PC-3 (cell line): ENCODE measurements around the gene MOK. TPM values are rescaled to one million over a fixed set of nuclear protein-coding genes. Genes with fewer than 3 reads are reported as not detected.

Source experiments
- ATAC-seq: fragments of 200-7000 bp; cut with Tn5 transposase; 2 replicates; pipeline ENCODE4 v1.9.1; 2020; ENCODE audit warnings: mild to moderate bottlenecking, moderate library complexity
- BruUV-seq: library from RNA; stranded (reverse); fragments of 400-500 nt; replicated peaks from 2 replicates; lab custom pipeline; 2021; lab: Mats Ljungman, UMichigan
- CTCF ChIA-PET: fragments of 300-600 bp; sonication (Branson Sonifier 250); formaldehyde crosslinking; loops from one replicate; lab custom pipeline; 2022; ENCODE audit warnings: antibody characterized with exemption; lab: Charles Lee
- POLR2A ChIA-PET: fragments of 300-600 bp; sonication (Branson Sonifier 250); formaldehyde crosslinking; loops from one replicate; lab custom pipeline; 2022; ENCODE audit warnings: antibody characterized with exemption; ENCODE audit not compliant: unreplicated experiment; lab: Charles Lee
- DNase-seq: peaks from one replicate; pipeline ENCODE4 v3.0.0-alpha.2; 2015
- H2AFZ ChIP-seq: fragments of 300-600 bp; sonication (generic); 2 replicates; pipeline ENCODE4 v1.6.0; 2016; ENCODE audit warnings: antibody characterized with exemption, low read length
- H3F3A ChIP-seq: fragments of 300-600 bp; sonication (generic); one replicate; pipeline ENCODE4 v1.6.0; 2017; ENCODE audit warnings: antibody characterized with exemption, low read length, control low read depth, mild to moderate bottlenecking; ENCODE audit not compliant: unreplicated experiment
- H3K27ac ChIP-seq: fragments of 300-600 bp; sonication (generic); 2 replicates; pipeline ENCODE4 v1.5.1; 2016; ENCODE audit warnings: mild to moderate bottlenecking, low read length
- H3K27me3 ChIP-seq: fragments of 300-600 bp; sonication (generic); 2 replicates; pipeline ENCODE4 v1.6.1; 2016; ENCODE audit warnings: low read length, mixed read lengths
- H3K36me3 ChIP-seq: fragments of 300-600 bp; sonication (generic); 2 replicates; pipeline ENCODE4 v1.6.1; 2016; ENCODE audit warnings: low read depth, mixed run types, low read length, mixed read lengths
- H3K4me1 ChIP-seq: fragments of 300-600 bp; sonication (generic); 2 replicates; pipeline ENCODE4 v1.5.1; 2016; ENCODE audit warnings: low read length; ENCODE audit not compliant: insufficient read depth
- H3K4me2 ChIP-seq: fragments of 300-600 bp; sonication (generic); 2 replicates; pipeline ENCODE4 v1.6.0; 2016; ENCODE audit warnings: low read length
- H3K4me3 ChIP-seq: fragments of 300-600 bp; sonication (generic); 2 replicates; pipeline ENCODE4 v1.5.1; 2016; ENCODE audit warnings: mild to moderate bottlenecking, low read length, mixed read lengths
- H3K79me2 ChIP-seq: fragments of 300-600 bp; sonication (generic); 2 replicates; pipeline ENCODE4 v1.6.1; 2017; ENCODE audit warnings: low read length, mixed read lengths
- H3K9ac ChIP-seq: fragments of 300-600 bp; sonication (generic); 2 replicates; pipeline ENCODE4 v1.6.0; 2016; ENCODE audit warnings: mild to moderate bottlenecking, low read length
- H3K9me2 ChIP-seq: fragments of 300-600 bp; sonication (generic); replicated peaks from 2 replicates; pipeline ENCODE4 v1.6.1; 2016; ENCODE audit warnings: mixed run types, low read length, mixed read lengths
- H3K9me3 ChIP-seq: fragments of 300-600 bp; sonication (generic); 2 replicates; pipeline ENCODE4 v1.6.1; 2016; ENCODE audit warnings: low read length, mixed read lengths
- H4K20me1 ChIP-seq: fragments of 300-600 bp; sonication (generic); 2 replicates; pipeline ENCODE4 v1.6.1; 2016; ENCODE audit warnings: low read length, mixed read lengths
- EZH2 ChIP-seq: fragments of 300-600 bp; sonication (generic); IDR thresholded peaks from one replicate; pipeline ENCODE4 v1.6.1; 2017; ENCODE audit warnings: antibody characterized with exemption, mild to moderate bottlenecking, low read length; ENCODE audit not compliant: unreplicated experiment
- EZH2phosphoT487 ChIP-seq: fragments of 300-600 bp; sonication (generic); IDR thresholded peaks from 2 replicates; pipeline ENCODE4 v1.6.1; 2018; ENCODE audit warnings: mild to moderate bottlenecking, antibody characterized with exemption, low read length, borderline replicate concordance
- intact Hi-C: fragments of 100-400 bp; cut with micrococcal nuclease; formaldehyde crosslinking; loops from 2 replicates; pipeline ENCODE4 v1.9.0; 2023
- total RNA-seq: library from RNA; depleted of rRNA; stranded (reverse); fragments of >200 nt; gene quantifications from 2 replicates; pipeline ENCODE4 v1.2.3, GENCODE V29; 2014
- TF ChIP-seq, protein P1 (sequence below): fragments of 300-600 bp; sonication (generic); conservative IDR thresholded peaks from 2 replicates; pipeline ENCODE4 v1.5.1; 2017; ENCODE audit warnings: antibody characterized with exemption, low read depth, mild to moderate bottlenecking, low read length

Gene MOK
- total RNA-seq, 1 experiment from 2014 or later, result 108 TPM

GRCh38 chr14:102209224-102209966 is 95.6 kb downstream of the MOK start:
- Histone ChIP-seq H3K4me1 (peaks cover 6% of the 10 kb centered on the region), H3K27me3 (no peaks in the 10 kb centered on the region), H3K27ac (no peak overlapping the region), H3F3A (peaks cover 2% of the 10 kb centered on the region), H3K9ac (no peak overlapping the region), H3K79me2 (peaks cover 14% of the 10 kb centered on the region), H3K36me3 (peaks cover 20% of the 10 kb centered on the region; the same call in 1 of the 2 replicates), H3K9me2 (no peaks in the 10 kb centered on the region), H3K4me2 (no peak overlapping the region), H3K4me3 (no peak overlapping the region), H2AFZ (no peak overlapping the region), H3K9me3 (no peaks in the 10 kb centered on the region), H4K20me1 (no peaks in the 10 kb centered on the region)
- POLR2A ChIA-PET, result no interaction called here
- intact Hi-C loops, result no loop called here
- DNase-seq (peak; percentile 21), ATAC-seq (peak; percentile 75)
- TF ChIP-seq EZH2phosphoT487, result no peak
- TF ChIP-seq, protein P1, sequence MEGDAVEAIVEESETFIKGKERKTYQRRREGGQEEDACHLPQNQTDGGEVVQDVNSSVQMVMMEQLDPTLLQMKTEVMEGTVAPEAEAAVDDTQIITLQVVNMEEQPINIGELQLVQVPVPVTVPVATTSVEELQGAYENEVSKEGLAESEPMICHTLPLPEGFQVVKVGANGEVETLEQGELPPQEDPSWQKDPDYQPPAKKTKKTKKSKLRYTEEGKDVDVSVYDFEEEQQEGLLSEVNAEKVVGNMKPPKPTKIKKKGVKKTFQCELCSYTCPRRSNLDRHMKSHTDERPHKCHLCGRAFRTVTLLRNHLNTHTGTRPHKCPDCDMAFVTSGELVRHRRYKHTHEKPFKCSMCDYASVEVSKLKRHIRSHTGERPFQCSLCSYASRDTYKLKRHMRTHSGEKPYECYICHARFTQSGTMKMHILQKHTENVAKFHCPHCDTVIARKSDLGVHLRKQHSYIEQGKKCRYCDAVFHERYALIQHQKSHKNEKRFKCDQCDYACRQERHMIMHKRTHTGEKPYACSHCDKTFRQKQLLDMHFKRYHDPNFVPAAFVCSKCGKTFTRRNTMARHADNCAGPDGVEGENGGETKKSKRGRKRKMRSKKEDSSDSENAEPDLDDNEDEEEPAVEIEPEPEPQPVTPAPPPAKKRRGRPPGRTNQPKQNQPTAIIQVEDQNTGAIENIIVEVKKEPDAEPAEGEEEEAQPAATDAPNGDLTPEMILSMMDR, result peak; percentile 40; the same call in 1 of the 2 replicates
- CTCF ChIA-PET, result interaction anchor here (0.5 kb wide), 1 partner anchor 17 kb away, joined by 4 read pairs; no protein-coding TSS in a partner anchor
- no TSS peak for BruUV-seq

DNA sequence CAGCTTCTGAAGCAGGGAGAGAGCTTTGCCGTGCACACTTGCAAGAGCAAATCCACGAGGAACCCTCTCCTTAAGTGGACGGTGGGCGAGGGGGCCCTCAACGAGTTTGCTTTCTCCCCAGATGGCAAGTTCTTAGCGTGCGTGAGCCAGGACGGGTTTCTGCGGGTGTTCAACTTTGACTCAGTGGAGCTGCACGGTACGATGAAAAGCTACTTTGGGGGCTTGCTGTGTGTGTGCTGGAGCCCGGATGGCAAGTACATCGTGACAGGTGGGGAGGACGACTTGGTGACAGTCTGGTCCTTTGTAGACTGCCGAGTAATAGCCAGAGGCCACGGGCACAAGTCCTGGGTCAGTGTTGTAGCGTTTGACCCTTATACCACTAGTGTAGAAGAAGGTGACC is 96.2 kb downstream of the MOK start:
- Histone ChIP-seq H3K9me2 (no peaks in the 10 kb centered on the region), H3K4me1 (no peaks in the 10 kb centered on the region), H4K20me1 (no peaks in the 10 kb centered on the region), H3K4me3 (no peak overlapping the region), H3K36me3 (peaks cover 20% of the 10 kb centered on the region; the same call in 1 of the 2 replicates), H3K79me2 (peaks cover 10% of the 10 kb centered on the region), H3K9ac (no peak overlapping the region), H3K9me3 (no peaks in the 10 kb centered on the region), H3K4me2 (no peak overlapping the region), H3K27ac (no peak overlapping the region), H3K27me3 (no peaks in the 10 kb centered on the region), H3F3A (no peaks in the 10 kb centered on the region), H2AFZ (no peak overlapping the region)
- CTCF ChIA-PET, result interaction anchor here (0.5 kb wide), 1 partner anchor 16 kb away, joined by 4 read pairs; no protein-coding TSS in a partner anchor
- BruUV-seq, result no TSS peak
- TF ChIP-seq EZH2phosphoT487 (no peak), EZH2 (no peak)
- TF ChIP-seq, protein P1, result no peak
- DNase-seq, result no peak
- POLR2A ChIA-PET, result no interaction called here
- ATAC-seq, result no peak
- intact Hi-C loops, result no loop called here

GRCh38 chr14:102207831-102208365 is 97.1 kb downstream of the MOK start:
- TF ChIP-seq EZH2 (no peak), EZH2phosphoT487 (no peak)
- TF ChIP-seq, protein P1, result no peak
- H3K9ac ChIP-seq, result no peak overlapping the region
- no peak overlapping the region for H2AFZ ChIP-seq
- no peak for ATAC-seq
- H3K27me3 ChIP-seq, result no peaks in the 10 kb centered on the region
- no TSS peak for BruUV-seq
- no peak overlapping the region for H3K4me2 ChIP-seq
- peaks cover 10% of the 10 kb centered on the region for H3K79me2 ChIP-seq
- DNase-seq, result no peak
- no peaks in the 10 kb centered on the region for H3K9me3 ChIP-seq
- ChIA-PET CTCF (no interaction called here), POLR2A (no interaction called here)
- H3K27ac ChIP-seq, result no peak overlapping the region
- H4K20me1 ChIP-seq, result no peaks in the 10 kb centered on the region
- intact Hi-C loops, result no loop called here
- no peaks in the 10 kb centered on the region for H3F3A ChIP-seq
- H3K4me1 ChIP-seq, result no peaks in the 10 kb centered on the region
- H3K4me3 ChIP-seq, result no peak overlapping the region
- H3K36me3 ChIP-seq, result peaks cover 20% of the 10 kb centered on the region; the same call in 1 of the 2 replicates
- no peaks in the 10 kb centered on the region for H3K9me2 ChIP-seq
